HG02763 (cell line): ENCODE results near the gene CAMK1D.

Experiments used
- ATAC-seq: cut with Tn5 transposase; IDR thresholded peaks from one replicate; pipeline ENCODE4 v1.9.1; 2021; ENCODE audit warnings: mild to moderate bottlenecking, moderate library complexity; ENCODE audit not compliant: unreplicated experiment

Gene CAMK1D

DNA sequence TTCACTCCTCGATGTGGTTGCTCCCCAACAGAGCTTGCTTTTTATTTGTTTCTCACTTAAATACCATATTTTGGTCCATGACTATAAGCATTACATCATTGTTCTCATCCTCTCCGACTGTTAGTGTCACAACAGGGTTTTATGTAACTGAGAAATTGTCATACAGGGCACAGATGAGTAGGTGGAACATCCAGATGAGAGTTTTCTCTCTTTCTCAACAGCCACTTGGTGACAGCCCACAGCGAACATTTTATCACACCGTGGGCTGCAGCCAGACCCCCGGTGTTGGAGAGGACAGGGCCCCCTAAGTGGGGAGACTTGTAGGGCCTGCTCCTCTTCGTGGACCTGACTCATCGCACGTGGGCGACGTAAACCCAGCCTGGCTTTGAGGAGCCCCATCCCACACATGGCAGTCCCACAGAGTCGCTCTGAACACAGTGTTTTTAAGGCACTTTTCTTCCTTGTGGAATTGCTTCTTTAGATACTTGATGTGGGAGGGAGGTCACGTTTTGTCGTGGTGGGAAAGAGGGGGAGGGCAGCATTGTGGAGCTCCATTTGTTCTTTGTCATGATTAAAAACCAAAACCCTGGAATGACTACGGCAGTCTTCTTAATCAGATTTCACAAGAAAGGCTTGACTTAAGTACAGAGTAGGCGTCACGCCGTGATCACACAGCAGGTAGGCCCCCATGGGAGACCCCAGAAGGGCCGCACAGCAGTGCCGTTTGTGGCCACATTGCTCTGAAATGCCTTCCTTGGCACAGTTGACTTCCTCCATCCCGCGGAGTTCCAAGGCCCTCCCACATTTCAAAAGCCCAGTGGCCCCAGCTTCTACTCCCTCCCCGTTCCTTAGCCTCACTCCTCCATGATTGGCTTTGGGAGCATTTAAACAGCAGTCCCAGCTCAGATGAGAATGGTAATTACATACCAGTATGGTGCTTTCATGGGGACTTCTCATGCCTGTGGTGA is 431.6 kb downstream of the CAMK1D start:
- no peak for ATAC-seq

DNA sequence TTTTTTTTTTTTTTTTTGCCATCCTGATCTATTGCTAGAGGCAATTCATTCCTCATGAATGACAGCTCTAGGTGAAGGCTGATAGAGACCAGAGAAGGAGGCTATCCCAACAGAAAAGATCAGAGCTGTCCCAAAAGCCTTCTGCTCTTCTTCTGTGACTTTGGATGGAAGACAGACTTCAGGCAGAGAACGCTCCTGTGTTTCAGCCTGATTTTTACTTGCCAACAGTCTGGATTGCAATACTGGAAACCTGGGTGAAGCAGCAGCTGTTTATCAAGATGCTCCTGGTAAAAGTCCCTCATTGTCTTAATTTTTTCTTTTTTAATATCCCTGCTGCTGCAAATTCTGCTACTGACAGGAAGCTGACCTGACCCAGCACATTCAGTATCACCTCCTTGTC is 432.6 kb downstream of the CAMK1D start:
- ATAC-seq, result no peak

DNA sequence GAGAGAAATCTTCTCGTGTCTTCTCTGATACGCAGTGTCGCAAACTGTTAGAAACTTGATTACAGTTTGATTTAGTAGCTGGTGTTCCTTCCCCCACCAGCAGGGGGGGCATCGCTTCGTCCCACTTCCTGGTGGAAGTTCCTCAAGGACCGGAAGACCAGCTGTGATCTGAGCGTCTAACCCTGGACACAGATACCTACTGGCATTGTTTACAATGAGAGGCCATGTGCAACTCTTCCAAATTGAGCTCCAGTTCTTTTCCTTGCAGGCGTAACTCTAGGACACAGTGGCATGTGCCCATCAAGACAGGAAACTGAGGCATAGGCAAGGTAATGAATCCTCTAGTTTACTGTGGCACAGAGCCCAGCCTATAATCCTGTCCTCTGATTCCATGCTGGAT is 433.2 kb downstream of the CAMK1D start:
- no peak for ATAC-seq

DNA sequence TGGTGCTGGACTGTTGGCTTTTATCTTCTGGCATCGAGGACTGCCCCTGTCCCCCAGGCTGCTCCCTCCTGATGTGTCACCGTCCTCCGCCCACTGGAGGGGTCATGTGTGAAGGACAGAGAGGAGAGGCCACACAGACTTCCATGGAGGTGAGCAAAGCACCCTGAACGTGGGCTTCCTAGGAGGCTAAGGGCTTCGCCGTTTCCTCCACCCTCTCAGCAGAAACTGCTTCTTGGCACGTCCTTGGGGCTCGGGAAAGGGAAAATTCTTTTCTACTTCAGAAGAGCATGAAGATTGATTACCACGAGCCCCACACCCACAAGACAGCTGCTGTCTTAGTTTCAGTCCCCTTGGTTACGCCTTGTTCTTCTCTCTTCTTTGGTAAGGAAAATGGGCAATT is 433.9 kb downstream of the CAMK1D start:
- ATAC-seq, result no peak

DNA sequence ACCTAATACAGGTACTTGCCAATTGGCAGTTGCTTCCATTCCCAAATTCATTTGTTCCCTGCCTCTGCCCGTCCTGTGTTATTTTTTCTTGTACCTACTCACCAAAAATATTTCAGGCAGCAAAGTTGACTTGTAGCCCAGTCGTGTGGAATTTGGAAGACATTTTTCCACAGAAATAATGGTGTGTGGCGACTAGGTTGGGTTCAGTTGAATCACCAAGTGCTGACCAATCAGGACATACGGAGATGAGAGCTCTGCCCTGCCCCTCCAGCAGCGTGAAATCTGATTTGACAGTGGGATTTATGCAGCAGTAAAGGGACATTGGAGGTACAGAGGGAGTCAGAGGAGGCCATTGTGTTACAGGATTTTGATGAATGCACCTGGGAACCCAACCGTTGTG is 435.3 kb downstream of the CAMK1D start:
- no peak for ATAC-seq

DNA sequence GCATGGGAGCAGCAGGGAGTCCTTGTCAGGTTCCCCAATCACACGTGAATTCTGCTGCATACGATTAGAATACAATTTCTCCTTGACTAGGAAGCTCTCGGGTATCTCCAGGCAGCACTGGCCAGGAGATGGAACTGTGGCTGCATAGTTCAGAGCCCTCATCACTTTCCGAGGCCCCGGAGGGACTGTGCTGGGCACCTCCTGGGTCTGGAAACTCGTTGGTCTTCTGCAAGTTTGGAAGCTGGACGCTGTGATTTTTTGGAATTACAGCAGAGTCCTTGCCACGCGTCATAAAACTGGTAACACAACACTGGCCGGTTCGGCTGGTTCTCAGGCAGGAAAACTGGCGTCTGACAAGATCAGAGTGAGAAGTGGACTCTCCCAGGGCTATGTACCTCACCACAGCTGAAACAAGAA is 436.1 kb downstream of the CAMK1D start:
- ATAC-seq, result no peak

DNA sequence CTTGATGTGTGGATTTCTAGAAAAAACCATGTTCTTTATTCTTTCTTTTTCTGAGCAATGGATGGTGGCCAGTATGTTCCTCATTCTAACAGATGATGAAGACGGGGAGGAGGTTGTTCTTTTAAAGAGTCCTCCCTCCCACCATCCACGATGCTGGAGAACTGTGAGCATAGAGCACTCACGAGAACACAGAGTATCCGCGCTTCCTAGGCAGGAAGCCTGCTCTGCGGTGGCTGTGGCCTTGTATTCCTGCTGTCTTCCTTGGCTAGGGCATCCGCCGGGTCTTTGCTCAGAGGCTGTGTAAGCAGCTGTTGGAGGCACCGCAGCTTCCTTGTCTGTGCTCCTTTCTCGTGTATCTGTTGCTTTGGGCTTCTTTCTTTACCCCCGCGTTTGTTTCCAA is 437.9 kb downstream of the CAMK1D start:
- ATAC-seq, result no peak

DNA sequence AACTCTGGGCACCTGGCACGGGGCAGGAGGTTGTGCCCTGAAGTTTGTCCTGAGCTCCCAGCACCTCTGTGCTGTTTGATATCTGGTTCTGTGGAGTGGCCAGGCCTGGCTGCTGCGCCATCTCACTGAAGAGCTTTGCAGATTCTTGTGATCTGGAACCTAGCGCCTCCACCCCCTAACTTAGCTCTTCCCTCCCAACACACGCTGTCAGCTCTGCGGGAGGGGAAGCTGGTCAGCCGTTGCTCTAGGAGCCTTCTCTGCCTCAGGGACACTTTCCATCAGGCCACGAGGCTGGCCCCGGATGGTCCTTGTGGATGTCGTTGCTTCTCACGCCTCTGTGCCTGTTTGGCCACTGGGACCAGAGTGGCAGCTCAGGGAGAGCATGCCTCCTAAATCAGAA is 438.9 kb downstream of the CAMK1D start:
- ATAC-seq, result no peak

DNA sequence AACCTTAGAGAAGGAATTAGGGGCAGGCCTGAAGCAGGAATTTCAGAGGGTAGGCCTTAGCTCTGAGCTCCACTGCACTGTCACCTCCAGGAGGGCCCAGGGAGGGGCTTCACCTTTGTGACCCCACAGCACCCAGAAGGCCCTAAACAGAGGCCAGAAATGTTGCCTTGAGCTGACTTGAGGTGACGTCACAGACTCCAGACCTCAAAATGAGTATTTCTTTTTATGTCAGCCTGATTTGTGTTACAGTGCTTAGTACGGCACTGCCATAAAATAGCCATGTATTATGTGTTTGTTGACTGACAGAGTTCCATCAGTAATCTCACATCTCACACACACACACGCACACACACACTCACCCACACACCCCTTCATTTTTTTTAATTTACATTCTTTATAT is 440.9 kb downstream of the CAMK1D start:
- no peak for ATAC-seq

DNA sequence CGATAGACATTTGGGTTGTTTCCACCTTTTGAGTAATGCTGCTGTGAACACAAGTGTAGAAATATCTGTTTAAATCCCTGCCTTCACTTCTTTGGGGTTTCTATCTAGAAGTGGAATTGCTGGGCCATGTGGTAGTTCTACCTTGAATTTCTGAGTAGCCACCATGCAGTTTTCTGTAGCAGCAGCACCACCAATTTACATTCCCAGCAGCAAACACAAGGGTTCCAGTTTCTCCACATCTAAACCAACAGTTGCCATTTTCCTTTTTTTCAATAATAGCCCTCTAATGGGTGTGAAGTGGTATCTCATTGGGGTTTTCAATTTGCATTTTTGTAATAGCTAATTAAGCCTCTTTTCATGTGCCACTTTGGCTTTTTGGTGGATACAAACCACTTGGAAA is 442.4 kb downstream of the CAMK1D start:
- no peak for ATAC-seq

DNA sequence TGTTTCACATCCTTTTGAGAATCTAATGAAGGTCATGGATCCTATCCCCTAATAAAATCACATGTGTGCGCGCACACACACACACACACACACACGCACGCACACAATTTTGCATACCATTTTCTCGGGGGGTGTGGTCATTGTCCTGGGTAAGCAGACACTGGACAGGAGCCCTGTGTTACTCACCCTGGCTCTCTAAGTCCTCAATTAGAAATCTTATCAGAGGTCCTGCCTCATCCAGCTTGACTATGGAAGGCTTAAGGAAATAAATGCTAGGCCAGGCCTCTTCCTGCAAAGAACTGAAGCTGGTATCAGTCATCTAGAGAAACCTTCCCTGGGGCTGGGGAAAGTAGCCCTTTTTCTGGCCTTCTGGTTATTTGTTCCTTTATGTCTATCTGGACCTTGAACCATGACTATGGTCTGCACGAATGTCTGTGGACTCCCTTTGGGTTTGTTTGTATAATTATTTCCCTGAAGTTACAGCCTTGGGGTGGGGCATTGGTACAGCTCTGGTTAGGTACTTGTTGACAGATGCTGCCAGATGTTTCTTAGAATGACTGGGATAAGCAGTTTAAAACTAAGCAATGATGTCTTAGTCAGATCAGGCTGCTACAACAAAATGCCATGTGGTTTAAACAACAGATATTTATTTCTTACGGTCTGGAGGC is 443.7 kb downstream of the CAMK1D start:
- ATAC-seq, result no peak

DNA sequence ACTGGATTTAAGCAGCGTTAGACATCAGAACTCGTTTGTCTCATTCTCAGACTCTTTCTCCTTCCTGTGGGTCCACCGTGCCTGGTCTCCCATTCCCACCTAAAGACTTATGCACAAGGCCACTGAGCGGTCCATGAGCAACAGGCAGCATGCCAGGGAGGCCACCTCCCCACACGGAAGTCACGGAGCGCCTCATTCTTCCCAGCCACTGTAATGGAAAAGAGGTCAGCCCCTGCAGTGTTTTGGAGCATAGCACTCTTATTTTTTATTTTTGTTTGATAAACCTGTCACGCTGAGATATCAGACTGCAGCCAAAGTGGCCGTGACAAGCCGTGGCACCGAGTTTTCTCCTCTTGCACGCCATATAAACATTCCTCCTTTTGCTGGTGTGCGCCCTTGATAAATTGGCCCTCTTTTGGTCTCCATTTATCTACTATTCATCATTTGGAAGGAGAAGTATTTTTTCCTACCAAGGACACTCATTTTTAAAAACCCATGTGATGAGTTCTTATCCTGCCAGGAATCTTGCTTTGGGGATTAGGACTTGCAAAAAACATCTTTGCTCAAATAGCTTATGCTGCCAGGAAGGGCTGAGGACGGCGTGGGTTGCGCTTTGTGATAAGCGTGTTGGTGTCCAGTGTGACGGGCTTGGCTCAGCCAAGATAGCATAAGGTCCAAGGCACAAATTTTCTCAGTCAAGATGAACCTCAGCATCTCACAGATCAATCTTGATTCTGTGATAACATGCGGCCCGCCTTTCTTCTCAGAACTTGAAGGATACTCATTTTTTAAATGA is 446.2 kb downstream of the CAMK1D start:
- ATAC-seq, result no peak

DNA sequence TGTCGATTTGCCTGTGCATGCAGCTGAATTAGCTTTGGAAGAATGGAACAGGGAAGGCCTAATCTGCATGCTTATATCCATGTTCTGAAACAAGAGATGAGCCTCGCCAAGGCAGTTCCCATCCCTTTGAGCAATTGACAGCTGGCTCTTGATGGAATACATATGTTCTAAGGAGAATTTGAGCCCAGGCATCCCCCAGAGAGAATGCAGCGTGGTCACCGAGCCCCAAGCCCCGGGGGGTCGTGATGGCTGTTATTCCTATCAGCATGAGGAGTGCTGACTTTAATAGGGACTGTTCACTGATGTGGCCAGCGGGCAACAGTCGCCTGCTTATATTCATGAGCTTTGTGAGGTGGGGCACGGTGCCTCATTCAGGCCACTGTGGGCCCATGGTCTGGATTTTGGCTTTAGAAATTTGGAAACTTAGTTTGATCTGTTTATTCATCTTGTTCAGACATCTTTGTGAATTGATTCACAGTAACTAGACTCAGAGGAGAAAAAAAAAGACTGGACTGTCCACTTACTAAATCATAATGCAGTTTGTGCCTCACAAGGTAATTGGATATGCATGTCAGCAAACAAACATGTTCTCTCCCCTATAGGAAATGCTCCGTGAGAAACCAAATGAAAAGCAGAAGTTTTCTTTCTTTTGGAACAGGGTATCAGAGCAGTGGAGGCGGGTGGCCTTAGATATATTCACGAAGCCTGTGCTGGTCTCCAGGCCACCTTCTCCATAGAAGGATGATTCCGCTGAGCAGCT is 447.2 kb downstream of the CAMK1D start:
- no peak for ATAC-seq

DNA sequence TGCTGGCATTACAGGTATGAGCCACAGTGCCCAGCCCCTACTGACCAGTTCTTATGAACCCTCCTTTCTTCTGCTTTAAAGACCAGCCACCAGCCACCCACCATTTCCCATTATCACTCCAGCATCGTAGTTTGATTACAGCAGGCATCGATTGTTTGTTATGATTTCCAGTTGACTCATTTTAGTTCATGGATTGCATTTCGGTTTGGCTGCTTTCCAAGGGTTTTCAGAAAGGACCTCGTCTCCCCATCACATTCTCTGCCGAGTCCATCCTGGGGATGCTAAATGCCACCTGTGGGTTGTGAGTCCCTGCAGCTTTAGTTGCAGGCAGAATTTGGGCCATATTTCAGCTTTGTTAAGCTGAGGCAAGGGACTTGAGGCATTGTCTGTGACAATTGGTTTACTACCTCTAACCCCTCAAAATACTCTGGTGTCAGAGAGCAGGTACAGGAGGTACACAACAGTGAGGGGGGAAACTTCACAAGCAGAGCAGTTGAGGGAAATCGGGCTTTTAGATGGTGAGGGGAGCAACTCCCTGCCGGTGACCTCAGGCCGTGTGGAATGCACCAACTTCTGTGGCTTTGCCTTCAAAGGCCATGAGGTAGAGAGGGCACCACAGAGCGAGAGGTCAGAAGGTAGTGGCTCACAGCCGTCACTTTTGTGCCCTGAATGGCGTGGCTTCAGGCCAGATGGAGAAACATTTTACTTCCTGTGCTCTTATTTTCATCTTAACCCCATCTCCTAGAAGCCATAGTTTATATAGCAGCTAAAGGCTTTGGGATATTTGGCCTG is 448.3 kb downstream of the CAMK1D start:
- ATAC-seq, result no peak

DNA sequence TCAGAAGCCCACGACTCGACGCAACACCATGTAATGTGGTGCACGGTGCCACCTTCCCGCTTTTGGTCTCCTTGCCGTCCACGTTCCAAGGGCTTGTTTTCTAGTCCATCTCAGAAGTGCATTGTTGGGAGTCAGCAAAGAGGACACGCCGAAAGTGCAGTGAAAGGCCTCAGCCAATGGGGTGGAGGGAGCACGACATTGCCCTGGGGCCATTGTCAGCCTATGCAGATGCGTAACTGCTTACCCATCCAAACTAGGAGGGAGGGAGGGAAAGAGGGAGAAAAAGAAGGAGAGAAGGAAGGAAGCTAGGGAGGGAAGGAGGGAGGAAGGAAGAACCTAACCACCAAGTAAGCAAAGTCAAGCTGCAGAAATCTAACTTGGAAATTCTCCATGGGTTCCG is 449.8 kb downstream of the CAMK1D start:
- no peak for ATAC-seq

DNA sequence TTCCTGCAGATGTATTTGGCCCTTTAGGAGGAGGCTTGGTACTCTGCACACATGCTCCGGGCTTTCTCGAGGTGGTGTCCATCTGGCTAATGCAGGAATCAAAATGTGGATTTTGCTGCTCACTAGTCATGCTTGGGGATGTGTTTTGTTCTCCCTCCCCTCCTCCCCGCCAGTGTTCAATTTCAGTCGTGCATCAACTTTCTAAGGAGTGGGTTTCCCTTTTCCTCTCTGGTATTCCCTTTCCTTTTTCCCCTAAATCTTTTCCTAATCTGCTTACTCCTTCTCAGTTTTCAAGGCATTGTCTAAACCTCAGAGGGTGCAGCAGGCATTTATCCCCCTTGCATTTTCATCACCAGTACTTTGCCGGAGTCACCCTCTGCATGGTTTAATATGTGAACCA is 450.4 kb downstream of the CAMK1D start:
- ATAC-seq, result no peak

DNA sequence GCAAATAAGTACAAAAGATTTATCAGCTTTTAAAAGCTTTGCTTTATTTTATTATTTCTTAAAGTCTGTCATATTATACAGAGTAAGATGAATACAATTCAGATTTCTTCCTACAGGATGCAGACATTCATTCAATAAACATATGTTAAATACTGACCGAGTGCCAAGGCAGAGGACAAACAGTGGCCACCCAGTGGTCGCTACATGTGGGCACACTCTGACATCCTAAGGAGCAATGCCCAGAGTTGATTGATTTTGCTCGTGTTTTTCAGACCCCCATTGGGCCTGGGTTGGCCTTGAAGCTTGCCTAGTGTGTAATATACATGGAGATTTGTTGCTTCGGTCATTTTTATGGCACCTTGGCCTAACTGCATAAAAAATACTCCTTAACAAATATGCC is 451.0 kb downstream of the CAMK1D start:
- ATAC-seq, result no peak

DNA sequence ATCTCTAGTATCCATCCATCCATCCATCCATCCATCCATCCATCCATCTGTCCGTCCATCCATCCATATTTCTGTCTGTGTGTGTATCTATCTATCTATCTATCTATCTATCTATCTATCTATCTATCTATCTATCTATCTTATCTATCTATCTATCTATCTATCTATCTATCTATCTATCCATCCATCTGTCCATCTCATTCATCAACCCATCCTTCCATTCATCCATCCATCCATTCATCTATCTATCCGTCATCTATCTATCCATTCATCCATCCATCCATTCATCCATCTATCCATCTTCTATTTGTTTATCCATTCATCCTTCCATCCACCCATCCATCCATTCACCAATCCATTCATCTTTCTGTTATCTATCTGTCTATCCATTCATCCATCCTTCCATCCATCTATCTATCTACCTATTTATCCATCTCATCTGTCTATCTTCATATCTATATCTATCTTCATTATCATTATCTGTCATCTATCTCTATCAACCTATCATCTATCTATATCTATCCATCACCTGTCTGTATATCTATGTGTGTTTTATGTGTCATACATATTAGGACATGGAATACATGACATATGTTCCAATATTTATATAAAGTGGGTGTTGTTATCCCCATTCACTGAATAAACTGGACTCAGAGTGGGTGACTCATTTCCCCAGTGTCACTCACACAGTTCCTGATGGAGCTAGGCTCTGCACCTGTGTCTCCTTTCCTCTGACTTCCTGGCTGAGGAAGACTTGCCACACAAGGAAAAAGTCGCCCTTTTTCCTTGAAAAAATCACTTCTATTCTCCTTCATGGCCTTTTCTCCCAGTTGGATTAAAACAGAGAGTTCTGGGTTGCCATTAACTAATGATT is 452.1 kb downstream of the CAMK1D start:
- no peak for ATAC-seq

DNA sequence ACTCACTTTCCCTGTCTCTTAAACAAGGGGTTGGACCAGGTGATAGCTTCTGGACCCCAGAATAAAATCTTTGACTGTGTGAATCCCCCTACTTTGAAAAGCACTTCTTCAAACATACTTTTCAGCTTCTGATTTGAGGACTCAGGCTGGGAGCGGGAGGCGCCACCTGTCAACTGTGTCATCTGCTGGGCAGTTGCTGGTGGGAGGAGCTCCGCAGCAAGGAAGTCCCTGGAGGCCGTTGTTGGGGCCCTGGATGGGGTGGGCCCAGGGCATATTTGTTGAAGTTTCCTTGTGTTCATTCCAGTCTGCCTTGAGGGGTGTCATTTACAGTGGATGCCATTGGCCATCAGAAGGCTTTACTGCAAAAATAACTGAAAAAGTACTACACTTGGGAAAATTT is 454.4 kb downstream of the CAMK1D start:
- no peak for ATAC-seq
